NB4 (cell line): ENCODE measurements around the gene ATG101.

ENCODE experiments used
- MAX ChIP-seq: IDR thresholded peaks from 2 replicates; pipeline ENCODE4 v1.6.1; 2011; ENCODE audit warnings: low read depth, low read length
- TF ChIP-seq, protein P1 (sequence below): IDR thresholded peaks from one replicate; pipeline ENCODE4 v1.5.1; 2012; ENCODE audit warnings: low read depth, low read length

- TF ChIP-seq, protein P1, sequence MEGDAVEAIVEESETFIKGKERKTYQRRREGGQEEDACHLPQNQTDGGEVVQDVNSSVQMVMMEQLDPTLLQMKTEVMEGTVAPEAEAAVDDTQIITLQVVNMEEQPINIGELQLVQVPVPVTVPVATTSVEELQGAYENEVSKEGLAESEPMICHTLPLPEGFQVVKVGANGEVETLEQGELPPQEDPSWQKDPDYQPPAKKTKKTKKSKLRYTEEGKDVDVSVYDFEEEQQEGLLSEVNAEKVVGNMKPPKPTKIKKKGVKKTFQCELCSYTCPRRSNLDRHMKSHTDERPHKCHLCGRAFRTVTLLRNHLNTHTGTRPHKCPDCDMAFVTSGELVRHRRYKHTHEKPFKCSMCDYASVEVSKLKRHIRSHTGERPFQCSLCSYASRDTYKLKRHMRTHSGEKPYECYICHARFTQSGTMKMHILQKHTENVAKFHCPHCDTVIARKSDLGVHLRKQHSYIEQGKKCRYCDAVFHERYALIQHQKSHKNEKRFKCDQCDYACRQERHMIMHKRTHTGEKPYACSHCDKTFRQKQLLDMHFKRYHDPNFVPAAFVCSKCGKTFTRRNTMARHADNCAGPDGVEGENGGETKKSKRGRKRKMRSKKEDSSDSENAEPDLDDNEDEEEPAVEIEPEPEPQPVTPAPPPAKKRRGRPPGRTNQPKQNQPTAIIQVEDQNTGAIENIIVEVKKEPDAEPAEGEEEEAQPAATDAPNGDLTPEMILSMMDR = no peak
- no peak for TF ChIP-seq MAX
Observed at GRCh38 chr12:52023976-52024688, 45.6 kb upstream of the ATG101 start.
